DMS114 treated with DMSO at 0.1 percent for 48 hours (cell line): ENCODE data around the gene HOXB6.

Source experiments
- DNase-seq: peaks from one replicate; lab custom pipeline; 2025; ENCODE audit not compliant: unreplicated experiment; lab: John Stamatoyannopoulos, UW

Gene HOXB6

DNA sequence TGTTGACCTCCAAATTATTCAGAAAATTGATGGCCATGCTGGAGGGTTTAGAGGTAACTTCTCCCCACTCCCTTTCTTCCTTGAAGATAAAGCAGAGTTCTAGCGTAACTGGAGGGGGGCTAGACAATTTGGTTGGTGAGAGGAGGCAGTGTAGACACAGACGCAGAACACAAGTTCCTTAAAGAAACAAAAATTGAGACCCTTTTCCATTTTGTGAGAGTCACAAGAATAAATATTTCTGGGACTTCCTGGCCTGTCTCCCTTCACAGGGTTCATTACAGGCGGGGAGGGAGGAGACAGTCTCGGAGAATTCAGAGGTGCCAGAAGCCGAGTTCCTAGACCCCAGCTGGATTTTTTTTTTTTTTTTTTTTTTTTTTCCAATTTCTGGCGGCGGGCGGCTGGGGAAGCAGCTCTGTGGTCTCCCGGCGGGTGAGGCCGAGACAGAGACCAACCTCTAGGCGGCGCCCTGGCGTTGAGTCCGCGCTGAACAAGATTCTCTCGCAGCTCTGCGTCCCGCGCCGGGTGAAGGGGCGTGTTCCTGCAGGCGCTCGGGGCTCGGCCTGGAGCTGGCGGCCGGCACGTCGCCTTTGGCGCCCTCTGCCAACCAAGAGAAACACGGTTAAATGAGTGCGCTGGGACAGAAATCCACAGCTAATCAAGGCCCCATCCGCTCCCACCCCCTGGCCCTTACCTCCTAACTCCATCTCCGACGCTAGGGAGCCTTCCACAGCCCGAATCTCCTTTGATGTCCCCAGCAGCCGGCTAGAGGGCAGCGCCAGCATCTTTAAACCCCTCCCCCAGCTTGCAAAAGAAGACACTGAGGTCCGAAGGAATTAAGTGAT, 31.6 kb upstream of the HOXB6 start:
- DNase-seq: no peak

DNA sequence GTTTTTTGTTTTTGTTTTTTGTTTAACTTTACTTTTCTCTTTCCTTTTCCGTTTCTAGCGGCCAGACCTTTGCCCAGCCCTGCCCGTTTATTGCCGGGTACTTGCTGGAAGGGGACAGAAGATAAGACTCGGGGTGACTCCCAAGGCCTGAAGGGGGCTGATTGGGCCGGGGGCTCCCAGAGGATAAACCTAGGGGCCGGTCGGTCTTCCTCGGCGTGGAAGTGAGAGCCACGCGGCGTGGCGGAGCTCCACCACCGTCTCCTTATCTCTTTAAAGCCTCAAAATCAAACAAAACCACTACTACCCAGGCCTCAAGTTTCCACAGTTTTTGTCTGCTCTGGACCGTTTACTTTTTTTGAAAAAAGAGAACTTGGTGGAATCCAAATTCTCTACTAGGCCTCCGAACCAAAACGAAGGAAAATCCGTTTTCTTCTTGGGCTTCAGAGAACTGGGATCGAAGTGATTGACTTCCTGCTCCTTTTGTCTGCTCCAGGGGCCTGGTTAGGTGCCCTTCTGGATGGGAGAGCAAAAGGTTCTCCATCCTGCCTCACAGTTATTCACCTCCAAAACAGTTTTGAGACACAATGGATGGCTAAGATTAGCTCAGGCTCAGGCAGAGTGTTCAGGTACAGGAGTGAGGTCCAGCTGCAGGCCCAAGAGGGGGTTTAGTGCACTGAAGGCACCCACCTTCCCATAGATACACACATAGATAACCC, 29.9 kb upstream of the HOXB6 start:
- DNase-seq: no peak

DNA sequence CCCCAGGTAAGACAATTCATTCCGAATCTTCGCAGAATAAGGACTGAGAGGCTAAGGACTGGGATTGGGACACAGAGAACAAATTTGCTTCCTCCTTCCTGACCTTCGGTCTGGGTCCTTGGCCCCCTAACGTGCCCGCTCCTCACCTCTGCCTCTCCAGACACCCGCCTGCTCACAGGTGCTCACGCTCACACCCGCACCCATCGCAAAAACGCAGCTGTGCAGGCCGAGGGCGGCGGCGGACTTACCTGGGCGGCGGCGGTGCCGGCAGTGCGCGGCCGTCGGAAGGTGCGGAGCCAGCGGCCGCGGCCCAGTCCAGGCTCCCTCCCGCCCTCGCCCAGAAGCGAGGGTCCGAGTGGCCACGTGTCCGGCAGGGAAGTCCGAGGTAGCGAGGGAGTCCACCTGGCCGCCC, 28.5 kb upstream of the HOXB6 start:
- DNase-seq: no peak

DNA sequence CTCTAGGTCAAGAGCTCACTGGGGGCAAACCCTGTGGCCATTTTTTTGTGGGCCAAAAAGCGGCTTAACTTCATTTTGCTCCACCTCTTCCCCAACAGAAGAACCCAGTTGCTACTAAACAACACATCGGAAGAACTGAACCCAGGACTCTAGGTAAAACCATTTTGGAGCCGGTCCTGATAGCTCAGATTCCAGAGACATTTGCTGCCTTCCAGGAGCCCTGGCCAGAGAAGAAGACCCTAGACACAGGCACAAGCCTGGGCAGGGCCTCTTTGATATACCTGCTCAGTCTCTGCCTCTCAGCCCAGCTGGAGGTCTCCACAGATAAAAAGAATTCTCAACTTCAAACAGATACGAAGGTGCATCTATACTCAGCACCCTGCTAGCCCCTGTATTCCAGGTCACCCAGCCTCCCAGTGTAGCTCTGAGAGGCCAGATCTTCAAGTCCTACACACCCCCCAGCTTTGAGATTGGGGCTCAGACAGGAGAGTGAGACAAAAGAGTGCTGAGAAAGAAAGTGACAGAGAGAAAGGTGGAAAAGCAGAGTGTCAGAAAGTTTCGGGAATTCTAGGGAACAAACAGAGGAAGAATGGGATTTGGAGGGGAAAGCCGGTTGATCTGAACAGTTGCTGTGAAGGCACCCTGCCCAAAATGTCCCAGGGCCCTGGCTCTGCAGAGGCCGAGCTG, 27.9 kb upstream of the HOXB6 start:
- no peak for DNase-seq

DNA sequence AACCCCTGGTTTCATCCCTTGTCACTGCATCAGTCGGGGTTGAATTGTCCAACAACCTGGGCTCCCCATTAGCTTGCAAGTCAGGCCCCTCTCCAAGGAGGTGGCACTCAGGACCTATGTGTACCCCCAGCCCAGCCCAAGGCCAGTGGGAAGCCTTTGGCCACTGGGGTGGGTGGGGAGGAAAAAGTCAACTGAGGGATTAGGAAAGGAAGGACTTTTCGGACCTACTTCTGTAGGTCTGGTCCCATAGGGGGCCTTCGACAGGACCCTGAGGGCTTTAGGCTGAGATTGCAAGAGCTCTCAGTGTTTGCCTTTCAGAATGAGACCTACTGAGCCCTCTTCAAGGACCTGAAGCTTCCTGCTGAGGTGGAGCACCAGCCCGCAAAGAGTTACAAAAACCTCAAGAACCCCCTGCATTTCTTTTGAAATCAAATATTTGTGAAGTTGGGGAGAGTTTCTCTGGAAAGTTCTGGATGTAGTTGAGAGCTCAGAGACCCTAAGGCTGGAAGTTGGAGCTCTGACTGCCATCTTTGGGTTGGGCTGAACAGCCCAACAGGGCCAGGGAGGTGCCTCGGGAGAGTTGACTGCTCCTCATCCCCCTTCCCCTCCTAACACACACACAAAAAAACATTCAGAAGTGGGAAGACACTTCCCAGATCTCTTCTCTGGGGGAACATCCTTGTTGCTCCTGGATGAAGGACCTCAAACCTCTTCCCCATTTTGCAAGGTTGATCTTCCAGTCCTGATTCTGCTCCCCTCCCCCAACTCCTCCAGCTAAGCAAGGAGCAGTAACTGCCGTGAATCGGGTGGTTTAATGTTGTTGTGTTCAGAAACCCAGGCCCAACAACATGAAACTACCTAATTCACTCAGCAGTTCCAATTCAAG, 27.1 kb upstream of the HOXB6 start:
- DNase-seq: no peak

DNA sequence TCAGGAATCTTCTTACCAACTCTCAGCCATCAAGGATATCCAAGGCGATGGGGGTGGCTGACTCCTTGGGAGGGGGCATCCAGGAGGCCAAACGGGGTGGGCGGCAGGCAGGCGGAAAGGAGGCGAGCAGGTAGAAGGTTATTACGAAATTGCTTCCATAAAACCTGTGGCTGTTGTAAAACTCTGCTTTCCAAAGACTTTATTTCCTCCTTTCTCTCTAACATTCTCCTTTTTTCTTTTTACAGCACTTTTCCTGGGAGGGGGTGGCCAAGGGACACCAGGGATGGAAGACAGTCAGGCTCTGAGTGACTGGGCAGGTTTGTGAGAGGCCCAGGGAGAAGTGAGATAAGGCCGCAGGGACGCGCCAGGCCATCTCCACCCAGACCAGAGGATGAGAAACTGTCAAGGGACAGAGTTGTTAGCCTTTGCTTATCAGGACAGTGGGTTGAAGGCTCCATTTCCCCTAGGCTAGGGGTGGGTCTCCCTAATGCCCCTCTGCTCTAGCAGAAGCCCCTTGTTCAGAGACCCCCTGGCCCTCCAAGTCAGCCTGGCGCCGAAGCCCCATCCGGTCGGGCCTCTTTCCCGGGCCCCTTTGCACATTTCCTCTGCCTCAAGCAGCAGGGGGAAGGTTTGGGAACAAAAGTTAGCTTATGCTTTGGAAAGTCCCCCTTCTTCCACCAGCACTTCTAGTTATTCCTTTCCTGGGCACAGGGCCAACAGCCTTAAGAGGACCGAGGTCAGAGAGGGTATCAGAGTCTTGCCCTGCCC, 26.3 kb upstream of the HOXB6 start:
- DNase-seq: no peak

DNA sequence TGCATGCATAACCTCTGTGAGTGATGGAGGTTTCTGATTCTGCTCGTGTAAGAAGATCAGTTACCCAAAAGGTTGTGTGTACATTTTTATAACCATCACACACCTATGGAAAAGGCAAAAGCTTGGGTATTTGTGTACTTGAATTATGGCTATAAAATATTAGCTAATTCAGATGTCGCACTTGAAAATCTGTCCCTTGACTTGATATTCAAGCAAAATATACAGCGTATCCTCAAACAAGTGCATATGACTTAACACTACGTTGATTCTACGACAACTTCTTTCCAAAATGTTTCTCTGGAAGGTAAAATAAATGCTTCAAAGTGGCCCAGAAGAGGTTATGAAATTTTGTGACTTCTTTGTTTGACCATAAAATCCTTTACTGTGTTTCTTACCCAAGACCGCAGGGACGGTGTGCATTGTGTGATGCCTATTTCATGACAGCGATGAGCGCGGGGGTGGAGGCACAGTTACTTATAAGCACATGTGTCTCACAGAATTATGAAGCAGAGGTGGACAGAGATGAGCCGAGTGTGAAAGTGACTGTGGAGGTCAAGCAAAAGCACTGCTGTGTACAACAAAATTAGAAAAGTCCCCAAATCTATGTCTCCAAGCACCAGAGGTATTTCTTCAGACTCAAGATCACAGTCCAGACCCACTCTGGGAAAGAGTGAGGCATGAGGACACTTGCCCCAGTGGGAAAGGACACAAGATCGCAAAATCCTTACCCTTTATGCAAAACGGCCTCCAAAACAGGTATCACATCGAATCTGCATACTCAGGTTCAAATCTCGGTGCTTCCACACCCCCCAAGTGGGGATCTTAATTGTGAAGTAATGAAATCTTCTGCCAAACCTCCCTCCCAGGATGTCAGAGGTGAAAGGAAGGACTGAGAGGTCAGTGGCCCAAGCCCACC, 25.5 kb upstream of the HOXB6 start:
- DNase-seq: no peak

DNA sequence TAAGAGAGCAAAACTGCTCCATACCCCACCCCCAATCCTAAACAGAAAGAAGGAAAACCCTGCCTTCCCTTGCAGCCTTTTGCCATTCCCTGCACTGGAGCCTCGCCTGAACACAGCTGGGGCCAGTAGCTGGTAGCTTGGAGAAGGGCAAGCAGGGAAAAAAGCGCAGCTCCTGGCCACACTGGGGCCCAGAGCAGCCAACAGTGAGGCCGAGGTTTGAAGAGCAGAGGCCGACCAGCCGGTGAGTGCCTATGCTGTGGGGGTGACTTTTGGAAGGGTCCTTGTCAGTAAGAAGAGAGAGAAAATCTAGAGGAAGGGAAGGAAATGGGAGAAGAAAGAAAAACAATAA, 24.6 kb upstream of the HOXB6 start:
- no peak for DNase-seq

DNA sequence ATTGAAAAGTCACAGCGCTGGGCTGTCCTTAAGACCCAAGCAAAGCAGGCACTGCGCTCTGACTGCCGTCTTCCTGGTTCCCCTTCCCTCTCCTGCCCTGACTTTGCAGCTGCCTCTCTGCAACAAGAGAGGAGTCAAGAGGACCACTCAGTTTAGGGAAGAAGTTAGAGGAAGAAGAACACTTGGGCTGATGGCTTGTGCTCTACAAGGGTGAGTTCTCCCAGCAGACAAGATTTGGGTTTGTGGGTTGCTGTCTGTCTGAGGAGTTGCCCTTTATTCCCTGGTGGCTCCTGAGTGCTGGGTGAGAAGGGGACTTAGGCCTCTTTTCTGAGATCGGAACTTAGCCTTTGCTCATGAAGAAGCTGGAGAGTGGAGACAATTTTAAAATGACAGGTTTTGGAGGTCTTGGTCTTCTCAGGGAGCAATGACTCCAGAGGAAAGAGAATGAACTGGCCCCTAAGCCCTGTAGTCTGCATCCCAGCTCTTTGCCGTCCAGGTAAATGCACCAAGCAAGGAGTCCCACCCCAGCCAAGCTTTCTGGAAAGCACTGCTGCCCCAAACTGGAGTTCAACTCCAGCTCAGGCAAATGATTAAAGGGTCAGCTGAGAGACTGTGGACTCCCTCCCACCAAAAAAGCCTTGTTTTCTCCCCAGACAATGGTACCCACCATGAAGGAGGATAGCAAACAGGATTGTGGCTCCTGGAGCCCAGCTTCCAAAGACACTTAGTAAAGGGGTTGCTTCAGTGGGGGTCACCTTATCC, 24.0 kb upstream of the HOXB6 start:
- no peak for DNase-seq

DNA sequence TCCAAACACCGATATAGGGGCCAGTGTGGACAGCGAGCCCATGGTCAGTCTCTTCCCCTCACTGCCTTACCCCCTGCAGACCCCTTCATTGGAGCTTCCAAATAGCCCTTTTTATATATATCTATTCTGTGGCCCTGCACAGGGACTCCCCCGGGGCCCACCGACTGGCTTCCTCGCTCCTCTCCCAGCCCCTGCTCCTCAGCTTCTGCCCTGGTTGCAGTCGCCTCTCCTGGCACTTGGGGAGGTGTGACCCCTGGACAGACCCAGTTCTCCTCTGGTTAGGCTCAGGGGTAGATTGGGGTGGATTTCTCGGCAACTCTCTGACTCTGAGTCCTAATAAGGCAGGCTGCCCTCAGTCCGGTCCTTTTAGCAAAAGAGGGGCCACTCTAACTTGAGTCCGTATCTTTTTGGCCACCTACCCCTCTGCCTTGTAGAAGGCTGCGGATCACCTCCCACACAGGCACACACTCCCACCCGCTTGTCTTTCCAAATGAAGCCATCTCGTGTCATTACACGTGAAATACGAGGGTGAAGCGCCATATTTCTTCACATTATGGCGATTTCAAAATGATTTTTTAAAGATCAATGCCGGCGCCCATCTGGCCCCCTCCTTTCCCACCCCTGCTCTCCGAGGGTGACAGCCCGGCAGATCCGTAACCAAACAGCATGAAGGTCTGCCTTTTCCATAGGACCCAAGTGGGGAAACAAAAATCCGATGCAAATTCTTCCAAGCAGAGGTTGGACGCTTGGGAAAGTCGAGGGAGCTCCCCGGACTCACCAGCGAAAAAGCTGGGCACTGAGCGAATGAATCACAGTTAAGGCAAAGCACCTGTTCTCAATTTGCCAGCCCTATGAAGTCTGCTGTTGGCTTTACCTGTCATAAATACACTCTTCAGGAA, 23.1 kb upstream of the HOXB6 start:
- DNase-seq: no peak

DNA sequence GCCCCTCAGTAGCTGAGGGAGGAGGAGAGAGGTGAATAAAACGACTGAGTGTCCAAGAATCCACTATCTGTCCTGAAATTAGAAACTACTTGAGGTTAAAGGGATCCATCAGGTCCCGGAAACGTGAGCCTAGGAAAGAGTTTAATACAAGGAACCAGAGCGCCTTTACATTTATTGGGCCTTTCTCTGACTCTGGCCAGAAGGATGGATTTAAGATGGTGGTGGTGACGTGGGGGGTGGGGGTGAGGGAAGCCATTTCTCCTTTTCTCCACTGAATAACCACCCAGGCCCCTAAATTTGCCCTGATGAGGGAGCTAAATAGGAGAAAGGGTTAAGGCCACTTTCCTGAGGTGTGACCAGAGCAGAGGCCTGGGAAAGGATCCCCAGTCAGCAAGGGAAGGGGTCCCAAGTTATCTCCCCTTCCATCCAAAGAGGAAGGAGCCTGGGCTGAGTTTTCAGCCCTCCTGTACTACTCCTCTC, 22.4 kb upstream of the HOXB6 start:
- no peak for DNase-seq

DNA sequence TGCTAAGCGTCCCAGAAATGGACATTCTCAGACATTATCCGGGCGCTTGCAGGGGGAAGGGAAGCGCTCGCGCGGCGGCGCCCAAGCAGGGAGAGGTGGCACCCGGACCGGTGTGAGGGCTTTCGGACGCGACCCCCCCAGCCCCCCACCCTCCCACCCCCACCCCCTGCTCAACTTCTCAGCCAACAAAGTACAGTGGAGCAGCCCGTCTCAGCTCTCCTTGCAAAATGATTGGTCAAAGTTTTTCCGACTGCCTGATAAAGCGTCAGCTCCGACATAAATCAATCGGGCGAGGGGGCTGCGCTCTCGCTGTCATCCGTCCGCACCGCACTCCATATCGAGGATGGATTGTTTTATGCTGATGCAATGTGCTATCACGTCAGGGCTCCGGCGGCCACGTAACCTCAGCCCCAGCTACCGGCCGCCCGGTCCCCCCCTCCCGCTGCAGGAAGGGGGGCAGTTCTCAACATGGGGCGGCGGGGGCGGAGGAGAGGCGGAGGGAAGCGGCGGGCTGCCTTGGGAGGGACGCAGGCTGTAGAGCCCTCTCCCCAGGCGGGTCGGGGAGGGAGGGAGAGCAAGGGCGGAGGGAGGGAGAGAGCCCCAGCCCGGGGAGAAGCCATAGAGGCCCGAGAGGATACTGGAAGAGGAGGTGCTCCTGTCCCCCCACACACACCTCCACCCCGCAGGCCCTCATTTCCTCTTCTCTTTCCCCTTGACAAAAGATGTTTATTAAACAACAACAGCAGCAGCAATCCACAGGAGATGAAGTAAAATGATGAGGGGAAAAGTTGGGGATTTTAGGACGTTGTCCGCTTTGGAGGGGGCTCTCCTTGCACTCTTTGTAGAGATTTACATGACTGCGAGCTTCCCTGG, 21.7 kb upstream of the HOXB6 start, which contains the start of gene HOXB9:
HOXB9 (minus strand) TSS at position 114 of the 873 bp plus-strand sequence; CDS start at position 25, 89 bp downstream.
- no peak for DNase-seq

DNA sequence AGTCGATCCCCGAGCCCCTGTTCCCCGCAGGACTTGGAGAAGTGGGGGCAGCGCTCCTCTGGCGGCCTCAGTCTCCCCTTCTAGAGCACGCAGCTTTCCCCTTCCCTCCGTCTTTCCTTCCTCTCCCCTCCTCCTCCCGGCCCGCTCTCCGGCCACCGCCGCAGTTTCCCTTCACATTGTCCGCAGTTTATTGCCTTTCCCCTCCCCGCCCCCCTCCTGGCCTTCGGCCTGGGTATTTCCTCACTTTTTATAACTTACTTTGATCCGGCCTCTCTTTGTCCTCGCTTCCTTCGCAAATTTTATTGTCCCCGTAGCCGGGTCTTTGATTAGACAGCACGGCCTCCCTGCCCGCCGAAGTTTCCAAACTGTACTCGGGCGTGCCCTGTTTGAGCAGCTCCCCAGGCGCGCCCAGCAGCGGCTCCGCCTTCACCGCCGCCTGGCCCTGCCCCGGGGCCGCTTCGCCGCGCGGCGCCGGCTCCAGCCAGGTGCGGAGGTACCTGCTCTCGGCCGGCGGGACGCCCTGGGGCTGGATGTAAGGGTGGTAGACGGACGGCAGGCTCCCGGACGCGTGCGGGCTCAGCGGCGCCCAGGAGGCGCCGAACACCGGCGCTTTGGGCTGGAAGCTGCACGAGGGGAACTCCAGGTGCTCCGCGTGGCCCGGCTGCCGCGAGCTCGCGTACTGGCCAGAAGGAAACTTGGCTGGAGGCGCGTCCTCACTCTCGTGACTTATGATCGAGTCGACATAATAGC, 20.9 kb upstream of the HOXB6 start:
- no peak for DNase-seq

DNA sequence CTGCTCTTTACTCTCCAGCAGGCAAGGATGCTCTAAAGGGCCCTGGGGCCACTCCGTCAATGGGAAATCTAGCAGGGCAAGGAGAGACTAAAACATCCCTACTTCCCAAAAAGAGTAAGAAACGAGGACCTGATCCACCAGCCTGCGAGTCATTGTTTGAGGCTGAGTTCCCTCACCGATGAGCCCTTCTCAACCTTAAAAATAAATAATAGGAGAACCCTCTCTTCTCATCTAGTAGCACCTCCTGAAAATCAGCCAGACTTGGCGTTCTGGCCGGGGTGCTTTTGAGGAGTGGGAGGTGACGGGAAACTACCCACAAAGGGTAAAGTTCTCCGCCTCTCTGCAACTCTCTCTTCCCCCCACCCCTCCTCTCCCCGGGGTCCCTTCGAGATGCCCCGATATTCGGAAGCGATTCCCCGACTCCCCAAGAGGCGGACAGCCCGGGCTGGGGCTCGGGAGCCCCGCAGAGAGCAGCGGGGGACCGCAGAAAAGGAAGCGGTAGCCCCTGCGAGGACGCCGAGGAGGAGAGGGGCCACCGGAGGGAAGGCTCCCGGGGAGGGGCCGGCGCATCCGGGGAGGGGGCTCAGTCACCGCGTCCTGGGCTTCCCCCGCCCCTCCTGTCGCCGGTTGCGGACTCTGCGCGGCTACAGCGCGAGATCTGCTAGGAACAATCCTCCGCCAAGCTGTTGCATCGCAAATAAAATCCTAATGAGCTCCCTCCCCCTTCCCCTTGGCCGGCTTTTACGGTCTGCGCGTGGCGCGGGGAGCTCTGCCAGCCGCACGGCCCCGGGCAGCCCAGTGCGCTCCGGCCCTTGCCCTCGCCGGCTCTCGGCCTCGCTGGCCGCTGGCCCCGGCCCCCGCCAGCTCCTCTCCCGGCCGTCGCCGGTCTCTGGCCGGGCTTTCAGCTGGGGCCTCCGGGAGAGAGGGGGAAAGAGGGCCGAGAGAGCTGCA, 20.0 kb upstream of the HOXB6 start:
- peak; percentile 17 for DNase-seq
